Activated CD4-positive, alpha-beta T cell treated with anti-CD3 and anti-CD28 coated beads for 4 hours (primary cell): Measurements from ENCODE around the gene ANKLE2.
"Not testable (repeated sequence)": the region's sequence is repeated elsewhere in the genome, so short reads cannot be mapped to it uniquely, and the experiment has no call there.

Experiments used
- DNase-seq, 2 donors: peaks; one replicate each; pipeline ENCODE4 v3.0.0-alpha.2; 2020

ANKLE2 gene

DNA sequence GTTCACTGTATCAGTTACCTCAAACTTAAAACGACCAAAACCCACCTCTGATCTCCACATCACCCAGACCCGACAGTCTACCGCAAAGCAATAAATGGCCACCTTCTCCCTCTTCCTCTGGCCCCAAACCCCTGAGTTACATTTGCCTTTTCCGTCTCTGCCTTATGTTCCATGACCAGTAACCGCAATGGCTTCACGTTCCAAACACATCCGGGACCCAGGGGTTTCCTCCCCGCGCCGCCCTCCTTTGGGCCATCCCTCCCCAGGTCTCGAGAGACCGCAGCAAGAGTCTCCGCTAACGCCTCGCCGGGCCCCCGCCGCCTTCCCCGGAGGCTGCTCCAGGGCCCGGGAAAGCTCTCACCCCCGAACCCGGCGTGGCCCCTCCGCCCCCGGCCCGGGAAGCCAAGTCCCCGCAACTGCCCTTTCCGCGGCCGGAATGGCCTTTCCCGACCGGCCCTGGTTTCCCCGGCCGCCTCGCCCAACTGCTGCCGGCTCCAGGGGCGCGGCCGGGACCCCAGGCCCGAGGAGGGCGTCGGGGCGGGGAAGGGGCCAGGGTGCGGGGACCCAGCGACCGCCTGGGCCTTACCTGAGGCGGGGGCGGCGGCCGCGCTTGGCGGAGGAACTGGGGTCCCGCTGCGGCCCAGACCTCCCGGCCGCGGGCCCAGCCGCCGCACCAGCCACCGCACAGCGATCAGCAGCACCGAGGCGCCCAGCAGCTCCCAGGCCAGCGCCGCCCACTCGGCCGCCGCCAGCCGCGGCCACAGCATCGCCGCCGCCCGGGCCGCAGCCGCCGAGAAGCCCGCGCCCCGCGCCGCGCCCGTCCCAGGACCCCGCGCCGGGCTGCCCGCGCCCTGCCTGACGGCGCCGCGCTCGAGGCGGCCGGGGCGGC lies at the start of gene ANKLE2:
Gene ANKLE2, minus strand, starts transcription at position 801 of the 889 bp plus-strand sequence. Its CDS starts 34 bp downstream, at position 767.
- peak; percentile 65 to 72 for DNase-seq

DNA sequence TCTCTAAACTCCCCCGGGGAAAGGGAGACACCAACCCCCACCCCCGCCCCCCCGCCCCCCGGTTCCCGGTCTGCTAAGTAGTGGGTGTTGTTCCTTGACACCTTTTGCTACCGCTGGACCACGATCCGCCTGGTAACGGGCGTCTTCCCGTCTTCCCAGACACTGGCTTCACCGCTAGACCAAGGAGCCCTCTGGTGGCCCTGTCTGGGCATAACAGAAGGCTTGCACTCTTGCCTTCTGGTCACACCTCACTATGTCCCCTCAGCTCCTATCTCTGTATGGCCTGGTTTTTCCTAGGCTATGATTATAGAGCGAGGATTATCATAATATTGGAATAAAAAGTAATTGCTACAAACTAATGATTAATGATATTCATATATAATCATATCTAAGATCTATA lies 47.8 kb upstream of the ANKLE2 start:
- not testable (repeated sequence) for DNase-seq

DNA sequence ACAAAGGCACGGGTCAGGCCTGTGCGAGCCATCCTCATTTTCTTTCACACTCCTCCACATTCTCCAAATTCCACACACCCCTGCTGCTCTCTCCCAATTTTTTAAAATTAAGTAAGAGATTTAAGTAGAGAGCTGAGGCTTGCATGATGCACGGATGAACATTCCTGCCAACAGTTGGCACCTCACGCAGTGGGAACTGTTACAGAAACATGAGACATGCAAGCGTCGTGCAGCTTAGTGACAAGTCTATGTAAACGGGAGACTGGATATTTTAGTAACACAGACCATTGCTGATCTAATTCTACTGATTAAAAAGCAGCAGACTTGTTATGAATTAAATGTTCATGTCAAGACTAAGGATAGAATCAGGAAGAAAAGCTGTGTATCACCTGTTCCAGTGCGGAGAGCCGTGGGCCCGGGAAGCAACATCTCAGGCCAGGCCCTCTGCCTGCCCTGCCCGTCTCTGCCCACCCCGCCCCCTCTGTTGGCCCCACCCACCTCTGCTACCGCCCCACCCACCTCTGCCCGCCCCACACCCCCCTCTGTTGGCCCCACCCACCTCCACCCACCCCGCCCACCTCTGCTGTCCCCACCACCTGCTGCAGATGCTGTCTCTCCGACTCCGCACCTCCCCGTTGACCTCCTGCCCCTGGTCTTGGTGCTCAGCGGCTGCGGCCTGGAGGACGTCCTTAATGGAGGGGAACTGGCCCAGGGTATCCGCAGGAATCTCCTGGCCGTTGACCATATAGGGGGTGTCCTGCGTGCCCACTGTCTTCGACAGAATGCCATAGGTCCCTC lies 45.9 kb upstream of the ANKLE2 start:
- DNase-seq = no peak

DNA sequence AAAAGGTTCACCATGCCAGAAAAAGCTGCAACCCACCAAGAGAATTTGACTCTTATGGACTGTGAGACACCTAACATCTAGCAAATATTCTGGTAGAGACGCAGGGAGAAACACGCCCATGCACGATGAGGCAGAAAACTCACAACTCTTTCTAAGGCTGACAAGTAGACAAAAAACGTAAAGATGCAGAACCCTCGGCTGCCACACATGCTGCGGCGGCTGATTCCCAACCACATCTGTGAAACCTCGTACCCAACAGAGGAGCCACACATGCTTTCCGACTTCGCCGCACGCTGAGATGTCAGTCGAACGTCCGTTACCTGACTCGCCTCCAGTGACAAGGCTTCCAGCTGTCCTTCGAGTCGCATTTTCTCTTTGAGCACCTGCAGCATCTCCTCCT lies 45.2 kb upstream of the ANKLE2 start:
- DNase-seq = peak in 1 of 2 donors; percentile 35

DNA sequence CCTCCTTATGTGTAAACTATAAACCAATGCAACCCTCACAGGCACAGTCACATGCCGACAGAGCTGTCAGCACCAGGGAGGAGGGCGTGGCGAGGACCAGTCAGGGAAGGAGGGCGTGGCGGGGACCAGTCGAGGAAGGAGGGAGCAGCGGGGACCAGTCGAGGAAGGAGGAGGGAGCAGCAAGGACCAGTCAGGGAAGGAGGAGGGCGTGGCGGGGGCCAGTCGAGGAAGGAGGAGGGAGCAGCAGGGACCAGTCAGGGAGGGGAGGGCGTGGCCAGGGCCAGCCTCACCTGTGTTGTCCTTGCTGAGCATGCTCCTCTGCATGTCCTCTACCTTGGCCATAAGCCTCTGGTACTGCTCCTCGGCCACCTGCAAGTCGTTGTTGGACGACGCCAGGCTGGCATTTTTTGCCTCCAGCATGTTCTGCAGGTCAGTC lies 42.8 kb upstream of the ANKLE2 start:
- no peak for DNase-seq

DNA sequence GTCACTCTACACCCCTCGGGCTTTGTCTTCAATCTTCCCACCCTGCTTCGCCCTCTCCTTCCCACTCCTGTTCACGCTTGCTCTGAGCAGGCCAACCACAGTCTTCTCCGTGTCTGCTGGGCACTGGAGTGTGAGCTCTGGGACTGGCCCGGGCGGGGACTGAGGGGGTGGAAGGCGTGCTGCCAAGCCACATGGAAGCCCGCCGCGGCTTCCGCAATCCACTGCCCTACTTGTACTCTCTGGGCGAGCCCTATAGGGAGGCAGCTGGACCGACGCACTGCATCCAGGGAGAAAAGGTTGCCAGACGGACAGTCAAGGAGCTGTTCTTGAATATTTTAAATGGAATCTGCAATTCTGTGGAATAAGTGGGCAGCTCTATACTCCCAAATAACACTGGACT lies 42.3 kb upstream of the ANKLE2 start:
- DNase-seq = no peak

DNA sequence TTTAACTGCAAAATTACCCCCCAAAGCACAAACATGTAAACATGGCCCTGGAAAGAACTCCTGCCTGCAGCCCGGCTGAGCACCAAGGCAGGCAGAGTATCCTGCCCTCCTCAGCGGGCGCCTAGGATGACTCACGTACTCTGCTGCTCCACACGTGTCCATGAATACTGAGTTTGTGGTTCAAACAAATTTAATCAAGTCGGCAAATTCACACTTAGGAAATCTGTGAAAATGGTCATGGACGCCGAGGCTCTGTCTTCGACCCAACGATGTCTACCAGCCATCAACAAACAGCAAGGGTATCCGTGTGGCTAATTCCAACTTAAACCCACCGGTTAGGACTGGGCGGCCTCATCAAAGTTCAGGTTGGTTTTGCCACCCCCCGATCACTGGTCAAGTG lies 41.5 kb upstream of the ANKLE2 start:
- DNase-seq = no peak

DNA sequence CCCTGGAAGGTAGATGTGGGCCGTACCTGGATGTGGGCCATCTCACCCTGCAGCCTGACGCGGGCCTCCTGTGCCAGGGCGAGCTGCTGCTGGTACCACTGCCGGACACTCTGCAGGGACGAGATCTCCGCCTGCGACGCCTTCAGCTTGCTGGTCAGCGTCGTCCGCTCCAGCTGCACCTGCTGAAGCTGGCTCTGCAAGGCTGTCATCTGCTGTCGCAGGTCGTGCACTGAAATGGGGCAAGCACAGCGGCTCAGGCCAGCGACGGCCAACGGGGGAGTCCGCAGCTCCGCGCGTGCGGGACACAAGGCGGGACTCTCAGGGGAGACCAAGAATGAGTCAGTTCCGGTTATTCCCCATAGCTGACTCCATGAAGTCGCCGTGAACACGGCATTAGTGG lies 40.1 kb upstream of the ANKLE2 start:
- no peak for DNase-seq

DNA sequence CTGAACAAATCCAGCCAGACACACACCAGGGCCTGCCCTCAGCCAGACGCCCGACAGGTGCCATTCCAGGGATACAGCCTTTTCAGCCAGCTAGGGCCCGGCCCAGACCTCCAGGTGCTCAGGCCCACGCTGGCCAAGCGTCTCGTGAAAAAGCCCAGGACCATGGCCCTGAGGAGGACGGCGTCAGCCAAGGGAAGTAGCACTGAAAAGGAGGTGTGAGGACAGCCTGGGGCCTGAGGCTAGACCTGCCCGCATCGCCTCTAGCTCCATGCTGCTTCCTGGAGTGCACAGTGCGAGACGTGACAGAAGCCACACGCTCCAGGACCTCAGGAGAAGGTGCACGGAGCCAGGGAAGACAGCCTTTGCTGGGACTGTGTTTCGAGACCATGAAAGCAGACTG lies 37.2 kb upstream of the ANKLE2 start:
- DNase-seq = no peak

DNA sequence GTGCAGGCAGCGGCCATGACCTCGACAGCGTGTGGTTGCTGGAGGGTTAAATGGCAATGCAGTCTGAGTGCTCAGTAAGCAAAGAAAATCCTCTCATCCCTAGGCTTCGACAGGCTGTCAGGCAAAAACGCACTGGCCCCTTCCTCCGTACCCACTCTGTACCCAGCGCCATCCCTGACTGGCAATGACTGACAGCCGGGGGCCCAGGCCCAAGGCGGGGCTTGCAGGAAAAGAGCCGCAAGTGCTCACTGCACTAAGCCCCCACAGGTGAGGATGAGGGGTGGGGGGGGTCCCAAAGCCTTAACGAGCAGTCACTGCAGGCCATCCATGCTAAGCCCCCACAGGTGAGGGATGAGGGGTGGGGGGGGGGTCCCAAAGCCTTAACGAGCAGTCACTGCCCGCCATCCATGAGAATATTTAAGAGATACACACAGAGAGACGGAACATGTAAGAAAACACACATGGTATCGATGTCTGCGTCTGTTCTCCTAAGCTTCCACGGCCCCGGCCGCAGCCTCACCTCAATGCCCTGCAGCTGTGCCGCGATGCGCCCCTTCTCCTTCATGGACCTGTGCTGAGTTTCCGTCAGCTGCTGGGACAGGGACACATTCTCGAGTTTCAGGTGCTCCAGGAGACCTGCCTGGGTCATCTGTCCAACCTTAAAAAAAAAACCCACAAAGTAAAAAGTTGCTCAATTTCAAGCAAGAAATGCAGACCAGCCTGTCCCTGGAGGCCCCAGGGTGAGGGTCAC lies 36.4 kb upstream of the ANKLE2 start:
- no peak for DNase-seq

DNA sequence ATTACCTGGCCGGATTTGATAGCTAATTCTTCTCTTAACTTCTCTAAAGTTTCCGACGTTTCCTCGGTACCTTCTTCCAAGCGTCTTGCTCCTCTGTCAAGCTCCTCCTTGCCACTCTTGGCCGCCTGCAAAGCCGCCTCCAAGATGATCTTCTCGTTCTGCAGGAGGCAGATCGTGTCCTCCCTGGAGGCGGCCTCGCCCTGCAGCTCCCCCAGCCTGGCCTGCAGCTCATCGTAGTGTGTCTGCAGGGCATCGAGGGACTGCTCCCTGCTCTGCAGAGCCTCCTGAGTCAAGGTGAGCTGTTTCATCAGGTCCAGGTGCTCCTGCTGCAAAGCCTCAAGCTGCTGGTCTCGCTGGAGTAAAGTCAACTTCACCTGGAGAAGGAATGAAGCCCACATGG lies 34.2 kb upstream of the ANKLE2 start:
- no peak for DNase-seq

DNA sequence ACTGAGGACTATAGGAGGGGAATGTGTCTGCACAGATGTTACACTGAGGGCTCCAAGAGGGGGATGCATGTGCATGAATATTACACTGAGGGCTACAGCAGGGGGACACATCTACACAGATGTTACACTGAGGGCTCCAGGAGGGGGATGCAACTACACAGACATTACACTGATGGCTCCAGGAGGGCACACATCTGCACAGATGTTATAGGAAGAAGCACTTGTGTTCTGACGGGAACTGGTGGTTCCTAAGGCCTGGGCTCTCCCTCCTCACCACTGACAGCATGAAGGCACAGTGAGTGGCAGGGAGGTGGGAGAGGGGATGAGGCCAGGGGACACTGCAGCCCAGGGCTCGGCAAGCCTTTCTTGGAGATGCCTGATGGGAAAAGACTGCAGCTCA lies 30.3 kb upstream of the ANKLE2 start:
- not testable (repeated sequence) for DNase-seq

DNA sequence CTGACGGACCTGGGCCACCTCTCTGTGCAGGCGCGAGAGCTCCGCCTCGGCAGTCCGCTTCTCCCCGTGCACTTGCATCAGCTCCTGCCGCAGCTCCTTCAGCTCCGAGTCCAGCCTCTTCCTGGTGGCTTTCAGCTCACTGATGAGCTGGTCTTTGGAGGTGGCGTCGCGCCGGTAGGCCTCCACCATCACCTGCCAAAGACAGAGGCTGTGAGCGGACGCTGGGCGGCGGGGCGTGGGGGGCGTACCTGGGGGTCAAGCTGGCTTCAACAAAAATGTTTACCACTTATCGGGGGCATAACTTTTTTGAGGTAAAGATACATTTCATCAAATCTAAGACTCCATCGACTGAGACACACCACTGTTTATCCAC lies 27.5 kb upstream of the ANKLE2 start:
- DNase-seq = no peak

DNA sequence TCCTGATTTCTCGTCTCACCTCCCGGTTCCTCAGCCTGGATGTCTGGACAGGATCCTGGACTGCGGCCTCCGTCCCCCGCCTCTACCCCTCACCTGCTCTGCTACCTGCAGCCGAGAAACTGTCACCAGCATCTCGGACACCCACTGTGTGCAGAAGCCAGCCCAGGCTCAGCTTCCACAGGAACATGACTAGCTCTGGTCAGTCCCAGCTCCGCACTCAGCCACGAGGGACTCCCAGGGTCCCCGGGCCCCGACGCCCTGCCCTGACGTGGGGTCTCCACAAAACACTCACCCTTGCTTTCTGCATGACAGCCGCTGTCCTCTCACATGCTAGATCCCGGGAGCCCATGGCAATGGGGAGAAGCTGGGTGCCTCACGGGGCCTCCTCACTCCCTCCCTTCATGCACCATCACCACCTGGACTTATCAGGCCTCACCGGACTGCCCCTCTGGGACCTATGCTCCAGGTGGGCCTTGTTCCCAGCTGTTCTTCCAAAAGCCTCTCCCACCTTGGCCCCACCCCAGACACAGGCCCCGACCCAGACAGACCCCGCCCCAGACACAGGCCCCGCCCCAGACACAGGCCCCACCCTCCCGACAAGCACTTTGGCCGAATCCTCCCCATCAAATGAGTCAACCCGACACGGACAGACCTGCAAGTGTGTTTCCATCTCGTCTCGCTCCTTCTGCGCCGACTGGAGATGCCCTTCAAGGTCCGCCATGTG lies 26.9 kb upstream of the ANKLE2 start:
- no peak for DNase-seq

DNA sequence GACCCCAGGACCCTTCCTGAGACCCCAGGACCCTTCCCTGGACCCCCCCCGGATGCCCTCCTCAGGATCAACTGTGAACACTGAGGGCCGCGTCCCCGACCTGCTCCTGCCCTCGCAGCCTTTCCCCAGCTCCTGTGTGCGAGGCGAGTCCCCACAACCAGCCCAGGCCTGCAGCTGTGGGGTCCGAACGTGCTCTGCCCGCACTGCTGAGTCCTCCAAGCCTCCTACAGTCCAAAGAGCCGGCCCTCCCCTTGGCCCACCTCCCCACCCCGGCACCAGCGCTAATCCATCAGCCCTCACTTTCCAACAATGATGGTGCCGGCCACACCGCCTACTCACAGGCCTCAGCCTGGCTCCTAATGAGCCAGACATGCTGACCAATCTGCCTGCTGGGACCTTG lies 26.2 kb upstream of the ANKLE2 start:
- DNase-seq = no peak

DNA sequence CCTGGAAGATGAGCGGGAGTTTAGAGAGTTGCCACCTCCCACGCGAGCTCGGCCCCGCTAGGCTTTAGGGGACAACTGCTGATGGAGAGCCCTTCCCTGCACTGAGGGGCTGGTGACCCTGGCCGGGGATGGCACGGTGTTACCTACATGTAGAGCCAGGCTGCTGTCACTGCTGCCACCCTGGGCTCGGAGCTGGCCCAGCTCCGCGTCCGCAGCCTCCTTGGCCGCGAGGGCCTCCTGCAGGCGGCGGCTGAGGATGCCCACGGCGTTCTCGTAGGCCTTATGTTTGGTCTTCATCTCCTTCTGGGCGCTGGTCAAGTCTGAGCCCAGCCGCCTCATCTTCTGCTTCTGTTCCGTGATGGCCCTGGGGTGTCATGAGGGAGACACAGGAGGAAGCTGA lies 24.6 kb upstream of the ANKLE2 start:
- no peak for DNase-seq

DNA sequence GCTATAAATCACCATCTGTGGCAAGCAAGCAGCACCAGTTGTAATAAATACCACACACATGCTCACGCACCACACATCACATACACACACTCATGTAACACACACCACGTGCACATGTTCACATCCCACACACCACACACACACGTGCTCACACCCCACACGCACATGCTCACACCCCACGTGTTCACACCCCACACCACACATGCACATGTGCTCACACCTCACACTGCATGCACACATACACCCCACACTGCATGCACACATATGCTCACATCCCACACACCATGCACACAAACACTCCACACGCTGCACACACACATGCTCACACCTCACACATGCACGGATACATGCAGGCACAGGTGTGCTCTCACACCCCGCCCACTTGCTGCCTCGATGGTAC lies 22.9 kb upstream of the ANKLE2 start:
- no peak for DNase-seq

DNA sequence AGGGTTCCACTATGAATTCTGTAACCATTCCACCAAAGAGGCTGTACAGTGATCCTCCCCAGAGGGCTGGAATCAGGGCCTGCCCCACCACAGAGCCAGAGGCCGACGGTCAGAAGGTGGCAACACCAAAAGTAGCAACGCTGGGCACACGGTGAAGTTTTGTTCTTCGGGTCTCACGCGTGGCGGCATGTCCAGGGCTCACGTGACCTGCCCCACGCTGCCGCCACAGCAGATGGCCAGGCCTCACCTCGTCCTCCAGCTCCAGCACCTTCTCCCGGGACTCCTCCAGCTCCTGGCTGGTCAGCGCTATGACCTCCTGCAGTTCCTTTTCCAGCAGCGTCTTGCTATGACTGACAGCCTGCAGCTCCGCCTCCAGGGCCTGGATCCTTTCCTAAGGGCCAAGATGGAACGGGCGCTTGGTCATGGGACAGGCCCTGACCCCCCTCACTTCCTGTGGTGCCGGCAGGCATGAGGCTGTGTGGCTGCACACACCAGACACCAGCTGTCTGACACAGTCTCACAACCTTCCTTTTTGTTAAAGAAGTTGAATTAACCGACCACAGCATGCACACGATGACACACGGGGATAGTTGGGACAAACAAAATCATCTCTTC lies 22.4 kb upstream of the ANKLE2 start:
- DNase-seq = no peak

DNA sequence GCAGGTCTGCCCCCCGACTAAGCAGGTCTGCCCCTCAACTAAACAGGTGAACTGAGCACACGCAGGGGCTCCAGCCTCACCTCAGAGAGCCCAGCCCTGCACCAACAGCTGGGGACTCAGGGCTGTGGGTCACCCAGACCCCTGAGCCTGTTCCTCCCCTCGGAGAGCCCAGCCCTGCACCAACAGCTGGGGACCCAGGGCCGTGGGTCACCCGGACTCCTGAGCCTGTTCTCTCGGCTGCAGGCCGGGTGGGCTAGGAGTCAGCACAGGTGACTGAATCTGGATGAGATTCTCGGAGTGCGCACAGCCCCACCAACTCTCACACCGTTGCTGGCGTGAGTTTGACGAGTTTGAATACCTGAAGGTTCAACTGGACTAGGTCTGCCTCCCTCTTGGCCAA lies 20.3 kb upstream of the ANKLE2 start:
- no peak for DNase-seq

DNA sequence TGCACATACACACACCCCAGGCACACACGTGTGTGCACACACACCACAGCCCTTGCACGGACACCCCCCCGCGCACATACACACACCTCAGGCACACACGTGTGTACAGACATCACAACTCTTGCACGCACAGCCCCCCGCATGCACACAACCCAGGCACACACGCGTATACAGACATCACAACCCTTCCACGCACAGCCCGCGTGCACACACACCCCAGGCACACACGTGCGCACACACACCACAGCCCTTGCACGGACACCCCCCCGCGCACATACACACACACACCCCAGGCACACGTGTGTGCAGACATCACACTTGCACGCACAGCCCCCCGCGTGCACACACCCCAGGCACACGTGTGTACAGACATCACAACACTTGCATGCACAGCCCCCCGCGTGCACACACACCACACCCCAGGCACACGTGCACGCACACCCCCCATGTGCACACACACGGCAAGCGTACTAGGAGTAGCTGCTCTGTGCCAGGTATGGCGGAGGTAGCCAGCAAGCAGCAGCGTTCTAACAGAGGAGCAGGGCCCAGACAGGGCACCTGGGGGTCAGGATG lies 18.2 kb upstream of the ANKLE2 start:
- DNase-seq = no peak

DNA sequence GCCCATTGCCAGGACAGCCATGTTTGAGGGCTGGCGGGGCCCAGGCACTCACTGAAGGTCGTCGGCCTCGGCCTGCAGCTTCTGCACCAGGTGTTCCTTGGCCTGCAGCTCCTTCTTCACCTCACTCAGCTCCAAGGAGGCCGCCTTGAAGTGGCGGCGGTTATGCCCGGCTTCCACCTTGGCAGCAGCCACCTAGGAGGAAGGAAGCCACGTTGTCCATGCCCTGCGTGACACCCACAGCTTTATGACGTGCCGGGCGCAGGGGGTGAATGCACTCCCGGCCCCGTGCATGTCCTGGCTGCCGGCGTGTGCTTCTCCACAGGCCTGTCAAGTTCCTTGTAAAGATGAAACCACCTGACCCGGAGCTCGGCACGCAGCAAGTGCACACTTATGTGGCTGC lies 16.0 kb upstream of the ANKLE2 start:
- no peak for DNase-seq
